OCI-LY3 (cell line): Measurements from ENCODE around the gene BOLL.

Source experiments
- H2AFZ ChIP-seq: fragments of 200-600, 300-600 bp; shearing (Covaris generic); 2 replicates; pipeline ENCODE4 v1.6.0; 2014; ENCODE audit warnings: antibody characterized with exemption, low read depth, low read length
- H3K27ac ChIP-seq: fragments of 200-600, 300-600 bp; sonication (generic); 2 replicates; pipeline ENCODE4 v1.5.1; 2014; ENCODE audit warnings: mild to moderate bottlenecking, low read length, moderate library complexity, mixed read lengths
- H3K27me3 ChIP-seq: fragments of 200-600, 300-600 bp; sonication (generic); 2 replicates; pipeline ENCODE4 v1.6.1; 2014; ENCODE audit warnings: low read depth, low read length, mixed read lengths
- H3K36me3 ChIP-seq: fragments of 200-600, 300-600 bp; sonication (generic); replicated peaks from 2 replicates; pipeline ENCODE3; 2014; ENCODE audit warnings: low read depth, low read length, mixed read lengths
- H3K4me1 ChIP-seq: fragments of 300-600, 200-600 bp; sonication (generic); 2 replicates; pipeline ENCODE4 v1.6.1; 2014; ENCODE audit warnings: low read length, mixed read lengths
- H3K4me2 ChIP-seq: fragments of 200-600, 300-600 bp; sonication (generic); 2 replicates; pipeline ENCODE4 v1.6.1; 2014; ENCODE audit warnings: low read length, mixed read lengths
- H3K4me3 ChIP-seq: fragments of 300-600, 200-600 bp; sonication (generic); 2 replicates; pipeline ENCODE4 v1.5.1; 2014; ENCODE audit warnings: antibody characterized with exemption, mild to moderate bottlenecking, low read length, moderate library complexity
- H3K79me2 ChIP-seq: fragments of 300-600, 200-600 bp; shearing (Covaris generic); 2 replicates; pipeline ENCODE4 v1.6.1; 2014; ENCODE audit warnings: mild to moderate bottlenecking, low read length, mixed read lengths
- H3K9ac ChIP-seq: fragments of 300-600, 200-600 bp; shearing (Covaris generic); 2 replicates; pipeline ENCODE4 v1.6.0; 2014; ENCODE audit warnings: mild to moderate bottlenecking, low read length, moderate library complexity
- H3K9me3 ChIP-seq: fragments of 200-600, 300-600 bp; shearing (Covaris generic); 2 replicates; pipeline ENCODE4 v1.6.1; 2014; ENCODE audit warnings: low read length, mixed read lengths; ENCODE audit not compliant: insufficient read depth
- H4K20me1 ChIP-seq: fragments of 200-600, 300-600 bp; sonication (generic); 2 replicates; pipeline ENCODE4 v1.6.1; 2016; ENCODE audit warnings: low read length, mixed read lengths; ENCODE audit not compliant: insufficient read depth
- CTCF ChIP-seq: fragments of 200-600, 300-600 bp; sonication (generic); IDR thresholded peaks from 2 replicates; pipeline ENCODE4 v1.5.1; 2014; ENCODE audit warnings: antibody characterized with exemption, low read length, low read depth
- EZH2phosphoT487 ChIP-seq: fragments of 200-600 bp; shearing (Covaris generic); IDR thresholded peaks from 2 replicates; pipeline ENCODE4 v1.6.1; 2018; ENCODE audit warnings: antibody characterized with exemption, mixed run types, low read depth

BOLL gene

GRCh38 chr2:197677483-197677882, 107.6 kb downstream of the BOLL start:
- Histone ChIP-seq H3K4me3 (no peak overlapping the region), H3K27ac (no peak overlapping the region), H2AFZ (no peak overlapping the region), H3K9me3 (no peaks in the 10 kb centered on the region), H3K36me3 (no peaks in the 10 kb centered on the region), H3K4me1 (no peaks in the 10 kb centered on the region), H4K20me1 (no peaks in the 10 kb centered on the region), H3K27me3 (no peaks in the 10 kb centered on the region), H3K79me2 (no peaks in the 10 kb centered on the region), H3K9ac (no peak overlapping the region), H3K4me2 (no peak overlapping the region)
- TF ChIP-seq EZH2phosphoT487, result no peak
- no peak for TF ChIP-seq CTCF

GRCh38 chr2:197677056-197677455, 108.1 kb downstream of the BOLL start:
- no peak for TF ChIP-seq EZH2phosphoT487
- TF ChIP-seq CTCF, result no peak
- H3K27me3 ChIP-seq, result no peaks in the 10 kb centered on the region
- H3K4me3 ChIP-seq, result no peak overlapping the region
- no peaks in the 10 kb centered on the region for H3K79me2 ChIP-seq
- H2AFZ ChIP-seq, result no peak overlapping the region
- H4K20me1 ChIP-seq, result no peaks in the 10 kb centered on the region
- no peak overlapping the region for H3K9ac ChIP-seq
- H3K27ac ChIP-seq, result no peak overlapping the region
- H3K9me3 ChIP-seq, result no peaks in the 10 kb centered on the region
- H3K4me1 ChIP-seq, result no peaks in the 10 kb centered on the region
- H3K4me2 ChIP-seq, result no peak overlapping the region
- H3K36me3 ChIP-seq, result no peaks in the 10 kb centered on the region
